GM12872 (cell line): ENCODE measurements around the gene CYB5A.

Experiments
- TF ChIP-seq, protein P1 (sequence below): IDR thresholded peaks from 3 replicates; pipeline ENCODE4 v1.5.1; 2011; ENCODE audit warnings: low read depth, mild to moderate bottlenecking, low read length, moderate library complexity; ENCODE audit not compliant: insufficient read depth

Gene CYB5A

DNA sequence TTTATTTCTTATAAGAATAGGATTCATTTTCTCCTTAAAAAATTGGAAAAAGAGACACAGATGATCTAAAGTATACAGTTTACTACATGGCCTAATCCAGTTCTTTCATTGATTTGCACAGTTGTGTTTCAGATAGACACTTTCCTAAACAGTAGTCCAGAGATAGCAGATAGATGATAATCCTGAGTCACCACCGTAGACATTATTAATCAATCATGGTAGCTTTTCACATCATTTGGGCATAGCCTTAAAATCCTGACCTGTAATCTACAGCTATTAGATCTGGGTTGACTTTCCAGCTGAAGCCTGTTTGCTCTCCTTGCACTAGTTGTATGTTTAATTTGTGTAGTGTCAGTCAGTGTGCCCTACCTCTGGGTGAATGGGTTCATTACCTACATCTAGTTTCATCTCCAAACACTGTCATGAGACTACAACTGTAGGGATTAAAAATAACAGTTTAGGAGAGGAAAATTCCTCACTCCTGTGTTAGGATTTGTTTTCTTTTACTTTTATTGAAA, 38.0 kb upstream of the CYB5A start:
- TF ChIP-seq, protein P1, sequence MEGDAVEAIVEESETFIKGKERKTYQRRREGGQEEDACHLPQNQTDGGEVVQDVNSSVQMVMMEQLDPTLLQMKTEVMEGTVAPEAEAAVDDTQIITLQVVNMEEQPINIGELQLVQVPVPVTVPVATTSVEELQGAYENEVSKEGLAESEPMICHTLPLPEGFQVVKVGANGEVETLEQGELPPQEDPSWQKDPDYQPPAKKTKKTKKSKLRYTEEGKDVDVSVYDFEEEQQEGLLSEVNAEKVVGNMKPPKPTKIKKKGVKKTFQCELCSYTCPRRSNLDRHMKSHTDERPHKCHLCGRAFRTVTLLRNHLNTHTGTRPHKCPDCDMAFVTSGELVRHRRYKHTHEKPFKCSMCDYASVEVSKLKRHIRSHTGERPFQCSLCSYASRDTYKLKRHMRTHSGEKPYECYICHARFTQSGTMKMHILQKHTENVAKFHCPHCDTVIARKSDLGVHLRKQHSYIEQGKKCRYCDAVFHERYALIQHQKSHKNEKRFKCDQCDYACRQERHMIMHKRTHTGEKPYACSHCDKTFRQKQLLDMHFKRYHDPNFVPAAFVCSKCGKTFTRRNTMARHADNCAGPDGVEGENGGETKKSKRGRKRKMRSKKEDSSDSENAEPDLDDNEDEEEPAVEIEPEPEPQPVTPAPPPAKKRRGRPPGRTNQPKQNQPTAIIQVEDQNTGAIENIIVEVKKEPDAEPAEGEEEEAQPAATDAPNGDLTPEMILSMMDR = no peak

DNA sequence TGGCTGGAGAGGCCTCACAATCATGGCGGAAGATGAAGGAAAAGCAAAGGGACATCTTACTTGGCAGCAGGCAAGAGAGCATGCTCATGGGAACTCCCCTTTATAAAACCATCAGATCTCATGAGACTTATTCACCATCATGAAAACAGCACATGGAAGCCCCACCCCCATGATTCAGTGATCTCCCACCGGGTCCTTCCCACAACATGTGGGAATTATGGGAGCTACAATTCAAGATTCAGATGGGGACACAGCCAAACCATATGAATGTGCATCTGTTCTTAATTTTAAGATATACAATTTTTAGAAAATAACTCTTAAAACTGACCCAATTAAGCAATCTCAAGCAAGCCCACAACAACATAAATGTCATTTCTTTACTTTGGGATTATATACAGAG, 36.4 kb upstream of the CYB5A start:
- TF ChIP-seq, protein P1 = no peak

DNA sequence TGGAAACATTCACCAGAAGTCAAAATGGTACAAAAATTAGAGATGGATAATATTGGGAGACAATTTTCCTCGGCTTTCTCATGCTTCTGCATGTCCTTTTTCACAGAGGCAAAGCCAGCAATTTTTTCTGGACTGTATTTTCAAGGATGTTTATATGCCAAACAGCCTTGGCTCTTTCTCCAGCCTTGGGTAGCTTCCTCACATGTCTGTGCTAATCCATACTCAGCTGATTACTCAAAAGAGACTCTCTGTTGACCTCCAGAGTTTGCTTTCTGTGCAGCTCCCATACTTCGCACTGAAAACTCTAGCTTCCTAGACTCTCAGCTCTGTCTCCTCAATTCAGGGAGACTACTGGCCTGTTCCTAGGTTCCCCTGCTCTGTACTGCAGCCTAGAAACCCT, 34.5 kb upstream of the CYB5A start:
- TF ChIP-seq, protein P1 = no peak

DNA sequence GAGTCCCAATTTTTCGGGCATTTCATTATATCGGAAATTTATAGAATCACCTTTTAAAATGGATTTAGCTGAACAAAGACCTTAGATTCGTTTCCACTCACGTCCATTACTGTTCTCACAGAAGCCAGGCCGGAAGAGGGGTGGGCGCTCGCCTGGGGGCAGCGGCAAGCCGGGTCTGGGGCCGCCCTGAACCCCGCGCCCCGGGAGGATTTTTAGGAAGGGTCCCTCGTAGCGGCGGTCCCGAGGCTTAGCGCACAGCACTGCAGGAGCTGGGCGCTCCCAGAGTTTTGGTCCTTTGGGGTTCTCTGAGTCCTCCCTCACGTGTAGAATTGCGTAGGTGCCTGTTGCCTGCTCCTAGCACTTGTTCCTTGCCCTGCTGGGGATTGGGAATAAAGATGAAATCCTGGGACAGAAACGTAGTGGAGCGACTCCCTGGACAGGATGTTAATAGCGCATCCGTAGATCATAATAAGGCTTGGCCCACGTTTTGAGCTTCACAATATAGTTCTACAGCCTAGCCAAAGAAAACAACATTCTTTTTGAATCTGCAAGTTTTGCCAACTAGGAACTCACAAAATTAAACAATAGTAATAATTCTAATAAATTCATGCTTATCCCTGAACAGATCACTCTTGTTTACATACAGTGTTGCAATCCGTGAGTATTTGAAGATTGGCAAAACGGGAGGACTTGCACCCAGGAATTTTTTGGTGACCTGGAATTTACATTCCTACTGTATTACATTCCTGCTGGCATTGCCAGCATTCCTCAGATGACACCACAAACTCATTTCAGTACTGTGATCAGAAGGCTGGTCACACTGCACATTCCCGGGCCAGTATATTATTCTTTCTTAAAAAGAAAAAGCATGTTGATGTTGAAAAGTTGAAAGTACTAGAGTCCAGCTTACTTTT, 24.8 kb upstream of the CYB5A start:
- TF ChIP-seq, protein P1 = no peak

DNA sequence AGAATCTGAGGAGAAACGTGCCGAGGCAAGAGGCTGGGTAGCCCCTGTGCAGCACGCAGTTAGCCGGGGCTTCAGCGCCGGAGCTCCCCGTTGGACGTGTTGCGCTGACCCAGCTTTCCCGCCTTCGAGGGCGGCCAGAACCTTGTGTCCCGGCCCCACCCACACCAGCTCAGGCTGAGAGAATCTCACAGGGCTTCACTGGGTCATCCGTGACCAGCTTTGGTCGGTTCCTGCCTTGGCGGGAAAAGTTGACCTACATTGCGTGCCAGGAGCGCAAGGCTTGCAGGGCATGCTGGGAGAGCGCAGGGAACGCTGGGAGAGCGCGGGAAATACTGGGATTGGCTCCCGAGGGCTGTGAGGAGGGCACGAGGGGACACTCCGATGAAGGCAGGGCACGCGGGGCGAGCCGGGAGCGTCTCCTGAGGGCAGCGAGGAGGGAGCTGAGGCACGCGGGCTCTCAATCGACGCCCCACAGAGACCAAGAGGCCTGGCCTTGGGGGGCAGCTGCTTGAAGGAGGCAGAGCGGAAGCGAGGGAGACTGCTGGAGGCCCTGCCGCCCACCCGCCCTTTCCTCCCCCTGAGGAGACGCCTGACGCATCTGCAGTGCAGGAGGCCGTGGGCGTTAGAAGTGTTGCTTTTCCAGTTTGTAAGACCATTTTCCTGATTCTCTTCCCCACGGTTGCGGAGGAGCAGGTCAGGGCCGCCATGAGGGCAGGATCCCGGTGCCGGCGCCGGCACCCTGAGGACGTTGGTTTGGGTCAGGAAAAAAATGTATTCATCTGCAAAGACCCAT, 23.9 kb upstream of the CYB5A start, which contains the start of gene C18orf63:
Gene C18orf63, plus strand, starts transcription at position 376 of the 793 bp plus-strand sequence. CDS start 2,027 bp downstream, outside the sequence.
- TF ChIP-seq, protein P1 = no peak

DNA sequence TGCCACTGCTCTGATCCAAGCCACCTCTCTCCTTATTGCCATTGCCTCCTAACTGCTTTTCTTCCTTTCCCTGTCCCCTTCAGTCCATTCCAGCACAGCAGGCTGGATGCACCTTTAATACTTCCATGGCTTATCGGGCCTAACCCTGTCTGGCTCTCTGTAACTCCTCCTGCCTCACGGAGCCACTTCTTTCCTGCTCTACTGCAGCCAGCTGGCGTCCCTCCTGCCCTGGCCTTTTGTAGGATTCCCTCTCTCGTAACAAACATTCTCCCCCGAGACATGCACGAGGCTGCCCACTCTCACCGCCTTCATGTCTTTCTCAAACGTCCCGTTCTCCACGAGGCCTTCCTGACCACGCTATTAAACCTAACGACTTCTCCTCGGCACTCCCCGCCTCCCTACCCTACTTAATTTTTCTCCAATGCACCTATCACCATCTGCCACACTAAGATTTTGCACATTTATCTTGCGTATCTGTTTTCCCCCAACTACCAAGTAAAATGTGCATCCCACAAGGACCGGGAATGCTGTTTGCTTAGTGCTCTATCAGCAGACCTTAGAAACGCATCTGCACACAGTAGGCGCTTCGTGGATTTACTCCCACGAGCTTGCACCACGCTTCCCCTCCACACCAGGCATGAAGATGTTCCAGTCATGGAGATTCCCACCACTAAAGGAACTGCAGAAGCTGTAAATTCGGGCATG, 23.1 kb upstream of the CYB5A start:
- TF ChIP-seq, protein P1 = no peak
